Ascending aorta (tissue), 2 donors: ENCODE measurements around the gene C20orf141. TPM values are rescaled to one million over a fixed set of nuclear protein-coding genes. Genes with fewer than 3 reads are reported as not detected.

Source experiments
- DNase-seq, 2 donors: peaks; one replicate each; pipeline ENCODE4 v3.0.0-alpha.2; 2019; ENCODE audit warnings: low spot score in 2 of 2
- H3K27ac ChIP-seq, 2 donors: fragments of 200-600 bp; sonication (generic); one replicate each; pipeline ENCODE4 v1.5.1; 2016 to 2017; ENCODE audit warnings: mild to moderate bottlenecking in 1 of 2
- H3K27me3 ChIP-seq: fragments of 200-600 bp; sonication (generic); one replicate; pipeline ENCODE4 v1.5.1; 2017
- H3K36me3 ChIP-seq, 2 donors: fragments of 200-600 bp; sonication (generic); one replicate each; pipeline ENCODE4 v1.5.1; 2016
- H3K4me1 ChIP-seq, 2 donors: fragments of 200-600 bp; sonication (generic); one replicate each; pipeline ENCODE4 v1.5.1; 2016 to 2017; ENCODE audit warnings: mild to moderate bottlenecking in 1 of 2
- H3K4me3 ChIP-seq, 2 donors: fragments of 200-600 bp; sonication (generic); one replicate each; pipeline ENCODE4 v1.5.1; 2016 to 2017; ENCODE audit warnings: mild to moderate bottlenecking in 1 of 2
- H3K9me3 ChIP-seq, 2 donors: fragments of 200-600 bp; sonication (generic); one replicate each; pipeline ENCODE4 v1.5.1; 2016
- intact Hi-C: fragments of 100-400 bp; cut with DNase I; formaldehyde crosslinking; loops from one replicate; pipeline ENCODE4 v1.15.1; 2023
- total RNA-seq: library from RNA; depleted of rRNA; stranded (reverse); fragments of >200 nt; gene quantifications from one replicate; pipeline ENCODE4 v1.1.0, GENCODE V29; 2016
- TF ChIP-seq, protein P1 (sequence below), 3 experiments: fragments of 200-600 bp in 2 of 3; fragments of 450-650 bp in 1 of 3; sonication (generic) in 2 of 3; IDR thresholded peaks; one replicate each; pipeline ENCODE4 v1.5.1; 2016 to 2019; ENCODE audit warnings: antibody characterized with exemption in 3 of 3, mild to moderate bottlenecking in 1 of 3, moderate library complexity in 1 of 3

Gene C20orf141
- total RNA-seq, 1 donor from 2014 or later = not detected

DNA sequence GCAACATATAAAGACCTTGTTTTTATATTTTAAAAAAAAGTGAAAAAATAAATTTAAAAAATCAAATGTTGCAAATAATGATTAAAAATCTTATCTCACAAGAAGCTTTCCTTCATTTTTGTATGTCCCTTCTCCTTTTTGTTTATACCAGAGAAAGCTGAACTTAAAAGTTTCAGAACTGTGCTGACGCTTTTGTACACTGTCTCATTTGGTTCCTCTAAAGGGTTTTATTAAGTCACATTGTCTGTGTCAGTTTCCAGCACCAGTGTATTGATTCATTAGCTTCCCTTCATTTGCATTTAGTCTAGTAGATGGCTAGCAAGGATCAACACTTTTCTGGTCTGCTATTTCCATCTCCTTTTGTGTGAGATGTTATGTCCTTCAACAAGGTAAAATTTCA, 19.0 kb downstream of the C20orf141 start:
- intact Hi-C loops = loop anchor here (10.0 kb wide), 1 partner anchor 309 kb away; no protein-coding TSS in a partner anchor
- H3K27ac ChIP-seq = no peak overlapping the region
- TF ChIP-seq, protein P1, sequence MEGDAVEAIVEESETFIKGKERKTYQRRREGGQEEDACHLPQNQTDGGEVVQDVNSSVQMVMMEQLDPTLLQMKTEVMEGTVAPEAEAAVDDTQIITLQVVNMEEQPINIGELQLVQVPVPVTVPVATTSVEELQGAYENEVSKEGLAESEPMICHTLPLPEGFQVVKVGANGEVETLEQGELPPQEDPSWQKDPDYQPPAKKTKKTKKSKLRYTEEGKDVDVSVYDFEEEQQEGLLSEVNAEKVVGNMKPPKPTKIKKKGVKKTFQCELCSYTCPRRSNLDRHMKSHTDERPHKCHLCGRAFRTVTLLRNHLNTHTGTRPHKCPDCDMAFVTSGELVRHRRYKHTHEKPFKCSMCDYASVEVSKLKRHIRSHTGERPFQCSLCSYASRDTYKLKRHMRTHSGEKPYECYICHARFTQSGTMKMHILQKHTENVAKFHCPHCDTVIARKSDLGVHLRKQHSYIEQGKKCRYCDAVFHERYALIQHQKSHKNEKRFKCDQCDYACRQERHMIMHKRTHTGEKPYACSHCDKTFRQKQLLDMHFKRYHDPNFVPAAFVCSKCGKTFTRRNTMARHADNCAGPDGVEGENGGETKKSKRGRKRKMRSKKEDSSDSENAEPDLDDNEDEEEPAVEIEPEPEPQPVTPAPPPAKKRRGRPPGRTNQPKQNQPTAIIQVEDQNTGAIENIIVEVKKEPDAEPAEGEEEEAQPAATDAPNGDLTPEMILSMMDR (IDR thresholded peaks at IDR 0.05) = no peak

DNA sequence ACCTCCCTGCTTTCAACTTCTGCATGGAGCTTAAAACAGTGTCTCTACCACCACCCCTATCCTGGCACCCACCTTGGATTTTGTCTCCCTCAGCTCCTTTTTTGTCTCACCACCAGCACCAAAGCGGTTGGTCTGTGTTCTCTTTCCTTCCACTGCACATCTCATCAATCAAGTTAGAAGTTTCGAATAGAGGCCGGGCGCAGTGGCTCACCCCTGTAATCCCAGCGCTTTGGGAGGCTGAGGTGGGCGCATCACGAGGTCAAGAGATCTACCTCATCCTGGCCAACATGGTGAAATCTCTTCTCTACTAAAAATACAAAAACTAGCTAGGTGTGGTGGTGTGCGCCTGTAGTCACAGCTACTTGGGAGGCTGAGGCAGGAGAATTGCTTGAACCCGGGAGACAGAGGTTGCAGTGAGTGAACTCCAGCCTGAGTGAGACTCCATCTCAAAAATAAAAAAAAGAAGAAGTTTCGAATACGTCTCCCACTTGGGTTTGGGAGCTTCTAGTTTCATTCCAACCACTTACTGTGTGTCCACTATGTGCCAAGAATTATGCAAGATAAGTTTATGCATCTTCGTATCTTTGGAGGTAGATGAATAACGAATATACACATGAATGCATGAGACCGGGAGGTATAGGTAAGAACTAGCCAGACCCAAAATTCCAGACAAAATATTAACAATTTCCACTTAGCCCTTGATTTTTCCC, 19.8 kb downstream of the C20orf141 start:
- TF ChIP-seq, protein P1 (IDR thresholded peaks at IDR 0.05) = no peak
- intact Hi-C loops = loop anchor here (10.0 kb wide), 1 partner anchor 310 kb away; no protein-coding TSS in a partner anchor
- H3K4me1 ChIP-seq = no peaks in the 10 kb centered on the region
- H3K9me3 ChIP-seq = no peaks in the 10 kb centered on the region
- H3K4me3 ChIP-seq = no peak overlapping the region
- no peaks in the 10 kb centered on the region for H3K27me3 ChIP-seq
- H3K36me3 ChIP-seq = no peaks in the 10 kb centered on the region
- no peak overlapping the region for H3K27ac ChIP-seq
- DNase-seq = no peak

More for the DNA sequence above, 19.0 kb downstream of the C20orf141 start:
- Histone ChIP-seq H3K27me3 (no peaks in the 10 kb centered on the region), H3K36me3 (no peaks in the 10 kb centered on the region), H3K4me1 (no peaks in the 10 kb centered on the region), H3K9me3 (no peaks in the 10 kb centered on the region), H3K4me3 (no peak overlapping the region)
- no peak for DNase-seq

- Histone ChIP-seq H3K4me1 (no peaks in the 10 kb centered on the region), H3K36me3 (no peaks in the 10 kb centered on the region), H3K9me3 (no peaks in the 10 kb centered on the region), H3K27me3 (no peaks in the 10 kb centered on the region), H3K4me3 (no peak overlapping the region), H3K27ac (no peak overlapping the region)
- intact Hi-C loops = loop anchor here (10.0 kb wide), 1 partner anchor 311 kb away; no protein-coding TSS in a partner anchor
- DNase-seq = no peak
- TF ChIP-seq, protein P1 (IDR thresholded peaks at IDR 0.05) = no peak
These were observed 20.6 kb downstream of the C20orf141 start for GRCh38 chr20:2835331-2835796.

- Histone ChIP-seq H3K27me3 (no peaks in the 10 kb centered on the region), H3K27ac (no peak overlapping the region), H3K9me3 (no peaks in the 10 kb centered on the region), H3K36me3 (no peaks in the 10 kb centered on the region), H3K4me1 (no peaks in the 10 kb centered on the region), H3K4me3 (no peak overlapping the region)
- intact Hi-C loops = loop anchor here (10.0 kb wide), 1 partner anchor 311 kb away; no protein-coding TSS in a partner anchor
- TF ChIP-seq, protein P1 (IDR thresholded peaks at IDR 0.05) = no peak
- DNase-seq = no peak
These were observed 21.2 kb downstream of the C20orf141 start for GRCh38 chr20:2836035-2836434.

DNA sequence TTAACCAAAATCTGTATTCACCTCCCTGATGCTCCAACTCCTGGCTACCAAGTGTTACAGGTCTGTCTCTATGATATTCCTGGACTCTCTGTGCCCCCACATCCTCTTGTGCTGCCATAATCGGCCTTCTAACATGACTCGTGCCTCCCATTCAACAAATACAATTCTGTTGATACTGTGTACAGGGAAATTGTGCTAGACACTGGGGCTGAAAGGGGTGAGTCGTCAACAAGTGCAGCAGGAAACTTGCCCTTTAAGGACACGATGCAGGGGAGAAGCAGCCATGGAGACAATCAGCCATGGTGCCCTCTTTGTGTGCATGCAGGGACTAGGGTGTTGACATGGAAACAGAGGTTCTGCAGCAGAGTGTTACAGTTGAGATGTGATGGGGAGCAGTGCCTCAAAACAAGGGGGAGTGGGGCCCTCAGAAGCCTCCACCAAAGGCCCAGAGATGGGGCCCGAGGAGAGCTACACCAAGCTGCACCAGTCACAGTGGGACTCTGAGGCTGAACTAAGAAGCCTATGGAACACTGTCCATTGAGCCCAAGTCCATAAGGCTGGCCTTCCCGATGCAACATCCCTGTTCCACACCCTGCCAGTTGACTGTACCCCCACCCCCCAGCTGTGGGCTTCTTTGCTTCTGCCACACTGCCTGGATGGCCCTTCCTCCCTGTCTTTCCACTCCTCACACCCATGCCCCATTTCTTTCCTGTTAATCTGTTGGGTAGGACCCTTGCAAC, 22.6 kb downstream of the C20orf141 start:
- no peaks in the 10 kb centered on the region for H3K9me3 ChIP-seq
- H3K4me1 ChIP-seq = peaks cover 5% of the 10 kb centered on the region in 2 donors
- no peaks in the 10 kb centered on the region for H3K36me3 ChIP-seq
- no peak overlapping the region for H3K4me3 ChIP-seq
- no peaks in the 10 kb centered on the region for H3K27me3 ChIP-seq
- no peak for DNase-seq
- TF ChIP-seq, protein P1 (IDR thresholded peaks at IDR 0.05) = no peak
- H3K27ac ChIP-seq = no peak overlapping the region
- intact Hi-C loops = loop anchor here (10.0 kb wide), 1 partner anchor 313 kb away; no protein-coding TSS in a partner anchor
